Mesodermal cell (in vitro differentiated cells): ENCODE measurements around the gene GAREM2.

ENCODE experiments used
- H3K27ac ChIP-seq: 2 replicates; pipeline ENCODE4 v1.7.0; 2013; ENCODE audit warnings: mild to moderate bottlenecking, low read depth, low read length, moderate library complexity; ENCODE audit not compliant: severe bottlenecking
- H3K36me3 ChIP-seq: 2 replicates; pipeline ENCODE4 v1.7.1; 2013; ENCODE audit warnings: mild to moderate bottlenecking, low read length, moderate library complexity; ENCODE audit not compliant: control insufficient read depth, insufficient read depth
- H3K4me1 ChIP-seq: one replicate; pipeline ENCODE4 v1.7.1; 2013; ENCODE audit warnings: mild to moderate bottlenecking, low read length; ENCODE audit not compliant: insufficient read depth, control insufficient read depth, poor library complexity, severe bottlenecking
- H3K4me3 ChIP-seq: 2 replicates; pipeline ENCODE4 v1.7.0; 2013; ENCODE audit warnings: low read length, control low read depth, mild to moderate bottlenecking; ENCODE audit not compliant: insufficient read depth, poor library complexity, severe bottlenecking; ENCODE audit errors: extremely low read depth
- H3K9me3 ChIP-seq: 2 replicates; pipeline ENCODE4 v1.7.1; 2013; ENCODE audit warnings: mild to moderate bottlenecking, low read length, moderate library complexity; ENCODE audit not compliant: control insufficient read depth
- WGBS, 2 experiments: methylation state at CpG; one replicate each; pipeline ENCODE4 v1.1.5; 2013; ENCODE audit warnings: missing lambda C conversion rate in 2 of 2; ENCODE audit not compliant: insufficient coverage in 2 of 2; 5-methylcytosine and 5-hydroxymethylcytosine counted together

GAREM2 gene

DNA sequence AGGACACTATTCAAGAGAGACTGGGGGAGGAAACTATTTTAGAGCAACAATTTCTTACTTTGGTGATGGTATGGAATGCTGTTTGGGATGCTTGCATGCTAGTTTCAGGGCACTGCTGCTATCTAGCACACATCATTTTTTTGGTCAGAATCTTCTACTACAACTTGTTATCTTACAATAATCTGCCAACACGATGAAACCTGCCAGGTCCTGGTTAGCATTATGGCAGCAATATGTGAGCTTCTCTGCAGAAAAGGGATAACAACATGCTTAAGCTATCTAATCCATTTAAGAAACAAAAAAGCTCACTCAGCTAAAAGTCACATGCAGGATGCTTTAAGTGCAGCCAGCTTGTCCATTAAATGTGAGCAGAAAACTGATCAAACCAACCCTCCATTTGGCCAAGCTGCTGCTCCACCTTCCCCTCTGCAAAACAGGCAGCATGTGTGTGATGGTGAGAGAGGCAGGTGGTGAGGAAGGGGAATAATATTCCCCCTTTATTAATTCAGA lies 30.1 kb downstream of the GAREM2 start:
- H3K4me1 ChIP-seq: no peaks in the 10 kb centered on the region
- H3K27ac ChIP-seq: no peak overlapping the region
- H3K36me3 ChIP-seq: peaks cover 91% of the 10 kb centered on the region
- WGBS, 2 experiments: 80 to 83% methylated on average over 1 of the region's 1 CpG
- H3K9me3 ChIP-seq: no peaks in the 10 kb centered on the region
- H3K4me3 ChIP-seq: no peak overlapping the region

DNA sequence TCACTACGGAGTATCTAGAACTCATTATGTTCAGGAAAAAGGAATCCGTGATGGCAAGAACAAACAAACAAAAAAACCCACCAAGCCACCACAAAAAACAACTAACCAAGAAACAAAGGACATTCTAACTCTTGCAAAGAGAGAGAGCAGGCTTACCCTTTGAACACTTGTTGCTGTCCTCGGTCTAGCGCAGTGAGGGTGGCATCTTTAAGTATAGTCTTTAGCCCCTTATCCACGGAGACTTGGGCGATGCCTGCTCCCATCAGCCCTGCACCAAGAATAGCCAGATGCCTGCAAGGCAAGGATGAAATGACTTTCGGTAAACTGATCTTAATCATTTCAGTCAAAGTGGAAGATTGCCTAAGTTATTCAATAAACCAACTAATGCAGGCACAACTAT lies 31.0 kb downstream of the GAREM2 start:
- no peaks in the 10 kb centered on the region for H3K9me3 ChIP-seq
- no peaks in the 10 kb centered on the region for H3K4me1 ChIP-seq
- whole genome bisulfite sequencing, 2 experiments: 82 to 95% methylated on average over 3 to 4 of the region's 7 CpGs
- H3K27ac ChIP-seq: no peak overlapping the region
- H3K4me3 ChIP-seq: no peak overlapping the region
- peaks cover 88% of the 10 kb centered on the region for H3K36me3 ChIP-seq

- peaks cover 87% of the 10 kb centered on the region for H3K36me3 ChIP-seq
- no peak overlapping the region for H3K27ac ChIP-seq
These were observed 39.1 kb downstream of the GAREM2 start for GRCh38 chr2:26212011-26212410.

DNA sequence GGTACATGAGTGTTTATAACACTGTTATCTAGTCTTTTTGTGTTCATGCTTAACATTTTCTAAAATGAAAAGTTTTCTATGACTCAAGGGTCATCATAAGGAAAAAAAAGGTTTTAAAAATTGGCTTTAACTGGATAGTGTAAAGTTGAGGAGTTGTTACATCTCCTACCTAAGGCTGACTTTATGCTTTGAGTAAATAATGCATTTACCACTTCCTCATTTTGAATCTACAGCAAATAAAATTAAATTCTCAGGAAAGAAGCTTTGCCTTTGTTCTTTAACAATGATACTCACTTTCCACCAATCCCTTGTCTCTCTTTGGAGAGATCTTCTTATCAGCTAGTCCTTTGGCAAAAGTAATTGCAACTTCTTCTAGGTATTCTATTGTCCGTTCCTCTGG lies 41.9 kb downstream of the GAREM2 start:
- 100% methylated on average over 1 of the region's 1 CpG for WGBS, 2 experiments
- Histone ChIP-seq H3K36me3 (peaks cover 89% of the 10 kb centered on the region), H3K27ac (no peak overlapping the region), H3K4me3 (no peak overlapping the region), H3K4me1 (no peaks in the 10 kb centered on the region), H3K9me3 (no peaks in the 10 kb centered on the region)

More at GRCh38 chr2:26212011-26212410, 39.1 kb downstream of the GAREM2 start:
- no peaks in the 10 kb centered on the region for H3K9me3 ChIP-seq
- no peaks in the 10 kb centered on the region for H3K4me1 ChIP-seq
- WGBS, 2 experiments: 96 to 100% methylated on average over 2 to 3 of the region's 5 CpGs
- no peak overlapping the region for H3K4me3 ChIP-seq

GRCh38 chr2:26215833-26216232 lies 42.9 kb downstream of the GAREM2 start:
- Histone ChIP-seq H3K9me3 (no peaks in the 10 kb centered on the region), H3K36me3 (peaks cover 87% of the 10 kb centered on the region), H3K27ac (no peak overlapping the region), H3K4me1 (no peaks in the 10 kb centered on the region), H3K4me3 (no peak overlapping the region)
- 100% methylated on average over 1 of the region's 1 CpG for WGBS, 2 experiments

DNA sequence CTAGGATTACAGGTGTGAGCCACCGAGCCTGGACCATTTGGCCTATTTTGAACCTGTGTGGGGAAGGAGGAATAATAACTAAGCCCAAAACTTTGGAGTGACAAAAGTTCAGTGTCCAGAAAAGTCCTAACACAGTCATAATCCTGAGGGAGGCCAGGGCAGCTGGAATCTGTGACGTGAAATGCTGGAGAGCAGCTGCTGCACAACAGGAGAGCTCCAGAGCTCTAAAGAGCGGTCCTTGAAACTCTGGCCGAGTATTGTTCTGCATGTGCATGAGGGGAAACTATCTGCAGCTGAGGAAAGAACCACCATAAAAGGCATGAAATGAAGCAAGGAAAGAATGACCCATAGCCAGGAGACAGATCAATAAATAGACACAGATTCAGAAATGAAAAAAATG lies 43.7 kb downstream of the GAREM2 start:
- H3K36me3 ChIP-seq: peaks cover 86% of the 10 kb centered on the region
- H3K27ac ChIP-seq: no peak overlapping the region
- 88 to 90% methylated on average over 3 to 4 of the region's 4 CpGs for WGBS, 2 experiments
- no peaks in the 10 kb centered on the region for H3K9me3 ChIP-seq
- H3K4me1 ChIP-seq: no peaks in the 10 kb centered on the region
- H3K4me3 ChIP-seq: no peak overlapping the region

DNA sequence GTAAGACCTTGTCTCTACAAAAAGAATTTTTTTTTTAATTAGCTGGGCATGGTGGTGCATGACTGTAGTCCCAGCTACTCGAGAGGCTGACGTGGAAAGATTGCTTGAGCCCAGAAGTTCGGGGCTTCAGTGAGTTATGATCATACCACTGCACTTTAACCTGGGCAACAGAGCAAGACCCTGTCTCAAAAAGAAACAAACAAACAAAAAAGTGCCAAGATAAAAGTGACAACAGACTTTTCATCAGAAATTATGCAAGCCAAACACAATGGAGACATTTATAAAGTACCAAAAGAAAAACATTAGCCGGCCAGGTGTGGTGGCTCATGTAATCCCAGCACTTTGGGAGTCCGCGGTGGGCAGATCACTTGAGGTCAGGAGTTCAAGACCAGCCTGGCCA lies 44.8 kb downstream of the GAREM2 start:
- H3K36me3 ChIP-seq: peaks cover 88% of the 10 kb centered on the region

GRCh38 chr2:26223018-26223417 lies 50.1 kb downstream of the GAREM2 start:
- H3K4me3 ChIP-seq: no peak overlapping the region
- peaks cover 60% of the 10 kb centered on the region for H3K36me3 ChIP-seq
- no peaks in the 10 kb centered on the region for H3K4me1 ChIP-seq
- WGBS, 2 experiments: no CpG with 5 or more reads among the region's 1 CpG
- no peak overlapping the region for H3K27ac ChIP-seq
- peaks cover 4% of the 10 kb centered on the region for H3K9me3 ChIP-seq

More for the DNA sequence above, 44.8 kb downstream of the GAREM2 start:
- 88 to 89% methylated on average over 6 of the region's 6 CpGs for WGBS, 2 experiments
- H3K9me3 ChIP-seq: no peaks in the 10 kb centered on the region
- H3K4me1 ChIP-seq: no peaks in the 10 kb centered on the region
- H3K27ac ChIP-seq: no peak overlapping the region
- H3K4me3 ChIP-seq: no peak overlapping the region

DNA sequence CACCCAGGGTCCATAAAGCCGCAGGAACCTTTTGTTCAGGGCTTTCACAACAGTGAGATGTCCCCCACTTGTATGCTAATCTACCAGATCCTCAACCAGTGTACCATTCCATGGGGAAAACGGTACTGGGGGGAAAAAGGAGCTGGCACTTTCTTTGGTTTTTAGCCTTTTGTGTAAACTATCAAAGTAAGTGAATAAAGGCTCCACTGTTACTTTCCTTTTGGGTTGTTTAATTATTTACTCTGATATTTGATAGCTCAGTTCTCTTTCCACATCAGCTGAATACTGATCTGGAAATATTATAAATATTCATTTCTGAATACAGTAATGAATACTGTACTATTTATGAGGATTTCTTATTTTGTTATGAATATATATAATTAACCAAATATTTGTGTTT lies 51.2 kb downstream of the GAREM2 start:
- no peak overlapping the region for H3K4me3 ChIP-seq
- no CpG with 5 or more reads among the region's 2 CpGs for WGBS, 2 experiments
- H3K36me3 ChIP-seq: peaks cover 64% of the 10 kb centered on the region
- H3K9me3 ChIP-seq: peaks cover 4% of the 10 kb centered on the region
- H3K4me1 ChIP-seq: no peaks in the 10 kb centered on the region
- H3K27ac ChIP-seq: no peak overlapping the region

DNA sequence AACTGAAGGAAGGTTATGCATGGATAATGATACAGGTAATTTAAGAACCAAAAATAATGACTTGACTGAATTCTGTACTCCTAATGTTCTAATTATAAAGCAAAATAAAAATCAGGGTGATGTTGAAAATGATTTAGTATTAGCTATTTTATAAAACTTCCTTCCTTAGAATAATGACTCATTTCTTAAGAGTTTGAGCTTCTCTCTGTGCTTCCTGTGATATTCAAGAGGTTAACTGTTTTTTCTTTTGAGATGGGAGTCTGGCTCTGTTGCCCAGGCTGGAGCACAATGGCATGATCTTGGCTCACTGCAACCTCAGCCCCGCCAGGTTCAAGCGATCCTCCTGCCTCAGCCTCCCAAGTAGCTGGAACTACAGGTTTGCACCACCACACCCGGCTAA lies 56.7 kb downstream of the GAREM2 start:
- Histone ChIP-seq H3K9me3 (peaks cover 4% of the 10 kb centered on the region), H3K36me3 (peaks cover 75% of the 10 kb centered on the region), H3K27ac (no peak overlapping the region), H3K4me3 (no peak overlapping the region), H3K4me1 (no peaks in the 10 kb centered on the region)
- WGBS, 2 experiments: 88 to 100% methylated on average over 3 of the region's 3 CpGs

- peaks cover 4% of the 10 kb centered on the region for H3K9me3 ChIP-seq
- H3K4me3 ChIP-seq: no peak overlapping the region
- no peak overlapping the region for H3K27ac ChIP-seq
- 100% methylated on average over 1 of the region's 2 CpGs; no CpG with 5 or more reads in 1 of the 2 experiments for WGBS, 2 experiments
- peaks cover 85% of the 10 kb centered on the region for H3K36me3 ChIP-seq
- H3K4me1 ChIP-seq: no peaks in the 10 kb centered on the region
These were observed 57.9 kb downstream of the GAREM2 start for GRCh38 chr2:26230806-26231205.
